H1 (cell line): ENCODE results near the gene SFMBT2. TPM values are rescaled to one million over a fixed set of nuclear protein-coding genes. Genes with fewer than 3 reads are reported as not detected.

ENCODE experiments used
- CTCF ChIA-PET: fragments of 300-600 bp; sonication (Branson Sonifier 250); formaldehyde crosslinking; loops from one replicate; lab custom pipeline; 2021; ENCODE audit not compliant: partially characterized antibody; lab: Charles Lee
- POLR2A ChIA-PET: fragments of 300-600 bp; sonication (Branson Sonifier 250); formaldehyde crosslinking; loops from one replicate; lab custom pipeline; 2021; ENCODE audit warnings: inconsistent platforms; ENCODE audit not compliant: partially characterized antibody; lab: Charles Lee
- DNase-seq, 2 experiments: peaks; one replicate each; pipeline versions ENCODE4 v3.0.0 to v3.0.0-alpha.2; 2010 to 2022; ENCODE audit warnings: low spot score in 2 of 2, low read depth in 1 of 2, mixed read lengths in 1 of 2
- FAIRE-seq: peaks from 2 replicates; lab custom pipeline; 2011; peaks lifted over from hg19 to GRCh38; lab: Jason Lieb, UNC
- H2AFZ ChIP-seq: 2 replicates; pipeline ENCODE4 v1.8.1; 2012; ENCODE audit warnings: low read length, inconsistent platforms
- H2AK5ac ChIP-seq: 2 replicates; pipeline ENCODE4 v1.6.1; 2013; ENCODE audit warnings: low read depth, low read length
- H2BK120ac ChIP-seq: replicated peaks from 2 replicates; pipeline ENCODE3; 2013; ENCODE audit warnings: low read depth, low read length, inconsistent platforms
- H2BK12ac ChIP-seq: 2 replicates; pipeline ENCODE4 v1.6.1; 2013; ENCODE audit warnings: low read depth, low read length
- H2BK15ac ChIP-seq: 2 replicates; pipeline ENCODE4 v1.6.1; 2013; ENCODE audit warnings: low read length
- H2BK20ac ChIP-seq: 2 replicates; pipeline ENCODE4 v1.6.1; 2013; ENCODE audit warnings: low read length
- H2BK5ac ChIP-seq: 2 replicates; pipeline ENCODE4 v1.6.1; 2013; ENCODE audit warnings: low read depth, low read length
- H3K14ac ChIP-seq: 2 replicates; pipeline ENCODE4 v1.6.1; 2013; ENCODE audit warnings: inconsistent platforms; ENCODE audit not compliant: insufficient read length
- H3K18ac ChIP-seq: 2 replicates; pipeline ENCODE4 v1.6.1; 2013; ENCODE audit warnings: low read length; ENCODE audit errors: extremely low read depth
- H3K23ac ChIP-seq: 2 replicates; pipeline ENCODE4 v1.6.1; 2013; ENCODE audit warnings: inconsistent platforms; ENCODE audit not compliant: insufficient read length
- H3K23me2 ChIP-seq: 2 replicates; pipeline ENCODE4 v1.6.1; 2013; ENCODE audit warnings: low read depth, low read length
- H3K27ac ChIP-seq: 2 replicates; pipeline ENCODE4 v1.6.1; 2011; ENCODE audit warnings: low read depth, low read length, inconsistent platforms
- H3K27me3 ChIP-seq, 4 experiments: replicated peaks in 1 of 4; 1 replicate in 1 of 4; 2 replicates in 3 of 4; pipeline versions ENCODE4 v1.6.1 to v1.8.1; 2011 to 2013; ENCODE audit warnings: low read length in 3 of 4, mild to moderate bottlenecking in 3 of 4, inconsistent platforms in 2 of 4, mixed read lengths in 2 of 4, moderate library complexity in 1 of 4; ENCODE audit not compliant: control insufficient read depth in 3 of 4, insufficient read depth in 3 of 4; ENCODE audit errors: extremely low read depth in 1 of 4
- H3K36me3 ChIP-seq, 4 experiments: 2 replicates each; pipeline versions ENCODE4 v1.6.1 to v1.8.1; 2011 to 2013; ENCODE audit warnings: mild to moderate bottlenecking in 4 of 4, low read length in 3 of 4, moderate library complexity in 2 of 4, control low read depth in 1 of 4, inconsistent platforms in 1 of 4; ENCODE audit not compliant: insufficient read depth in 4 of 4, control insufficient read depth in 2 of 4
- H3K4ac ChIP-seq: replicated peaks from 2 replicates; pipeline ENCODE3; 2013; ENCODE audit warnings: low read length, low read depth, mixed read lengths, inconsistent platforms; ENCODE audit not compliant: insufficient read length
- H3K4me1 ChIP-seq, 4 experiments: replicated peaks in 1 of 4; 1 replicate in 1 of 4; 2 replicates in 3 of 4; pipeline versions ENCODE4 v1.6.1 to v1.8.1; 2011 to 2013; ENCODE audit warnings: low read length in 3 of 4, inconsistent platforms in 2 of 4, mixed read lengths in 1 of 4; ENCODE audit not compliant: insufficient read depth in 4 of 4, control insufficient read depth in 3 of 4
- H3K4me2 ChIP-seq, 2 experiments: 2 replicates each; pipeline versions ENCODE4 v1.6.1 to v1.8.1; 2011 to 2013; ENCODE audit warnings: low read depth in 2 of 2, low read length in 2 of 2, control low read depth in 1 of 2, inconsistent platforms in 1 of 2, mild to moderate bottlenecking in 1 of 2; ENCODE audit not compliant: insufficient read depth in 1 of 2
- H3K4me3 ChIP-seq, 4 experiments: fragments of 200-600, 300-600 bp in 1 of 4; sonication (generic), shearing (Covaris generic), sonication (Bioruptor Twin) in 1 of 4; 2 replicates each; pipeline versions ENCODE4 v1.5.1 to v1.8.1; 2011 to 2016; ENCODE audit warnings: low read length in 4 of 4, low read depth in 3 of 4, control low read depth in 2 of 4, inconsistent platforms in 2 of 4, mild to moderate bottlenecking in 2 of 4, mixed read lengths in 1 of 4, moderate library complexity in 1 of 4; ENCODE audit not compliant: insufficient read depth in 2 of 4; ENCODE audit errors: extremely low read depth in 1 of 4
- H3K56ac ChIP-seq: replicated peaks from 2 replicates; pipeline ENCODE3; 2013; ENCODE audit warnings: low read depth, mild to moderate bottlenecking, mixed read lengths, low read length, inconsistent platforms; ENCODE audit not compliant: insufficient read length
- H3K79me1 ChIP-seq: 2 replicates; pipeline ENCODE4 v1.6.1; 2013; ENCODE audit warnings: low read depth, low read length, control low read depth
- H3K79me2 ChIP-seq, 2 experiments: 2 replicates each; pipeline versions ENCODE4 v1.6.1 to v1.8.1; 2012 to 2013; ENCODE audit warnings: low read length in 2 of 2, mild to moderate bottlenecking in 2 of 2, inconsistent platforms in 1 of 2; ENCODE audit not compliant: insufficient read depth in 2 of 2, control insufficient read depth in 1 of 2
- H3K9ac ChIP-seq, 4 experiments: replicated peaks in 1 of 4; 1 replicate in 1 of 4; 2 replicates in 3 of 4; pipeline versions ENCODE4 v1.6.1 to v1.8.1; 2011 to 2013; ENCODE audit warnings: low read depth in 3 of 4, low read length in 3 of 4, control low read depth in 2 of 4, mild to moderate bottlenecking in 2 of 4, moderate library complexity in 2 of 4, inconsistent platforms in 1 of 4; ENCODE audit errors: extremely low read depth in 1 of 4
- H3K9me3 ChIP-seq, 2 experiments: 2 replicates each; pipeline versions ENCODE4 v1.6.1 to v1.8.1; 2012 to 2013; ENCODE audit warnings: mild to moderate bottlenecking in 2 of 2, moderate library complexity in 2 of 2, control low read depth in 1 of 2, inconsistent platforms in 1 of 2, low read depth in 1 of 2, low read length in 1 of 2, mixed read lengths in 1 of 2; ENCODE audit not compliant: insufficient read depth in 2 of 2
- H4K20me1 ChIP-seq, 2 experiments: replicated peaks in 1 of 2; 2 replicates each; pipeline versions ENCODE3 to v1.8.1; 2011 to 2013; ENCODE audit warnings: inconsistent platforms in 2 of 2, low read length in 2 of 2, mild to moderate bottlenecking in 1 of 2; ENCODE audit not compliant: insufficient read depth in 2 of 2, control insufficient read depth in 1 of 2
- H4K5ac ChIP-seq: 2 replicates; pipeline ENCODE4 v1.6.1; 2013; ENCODE audit warnings: low read length, low read depth, mixed read lengths, inconsistent platforms; ENCODE audit not compliant: insufficient read length
- H4K8ac ChIP-seq: 2 replicates; pipeline ENCODE4 v1.8.0; 2013; ENCODE audit warnings: mild to moderate bottlenecking, moderate library complexity, low read length, inconsistent platforms; ENCODE audit not compliant: insufficient read depth; ENCODE audit errors: extremely low read depth
- H4K91ac ChIP-seq: replicated peaks from 2 replicates; pipeline ENCODE3; 2013; ENCODE audit warnings: low read length, mixed read lengths, inconsistent platforms; ENCODE audit not compliant: insufficient read length
- NRF1 ChIP-seq: IDR thresholded peaks from 2 replicates; pipeline ENCODE4 v1.6.1; 2011; ENCODE audit warnings: mild to moderate bottlenecking, low read depth, low read length, improper control_type of control experiment
- WGBS, 2 experiments: shearing (Covaris generic) in 1 of 2; methylation state at CpG; one replicate each; pipeline versions ENCODE4 v1.1.6 to v1.1.7; 2013 to 2015; ENCODE audit warnings: low lambda C conversion rate in 2 of 2, mixed read lengths in 2 of 2, inconsistent platforms in 1 of 2, low coverage in 1 of 2, missing lambda C conversion rate in 1 of 2; ENCODE audit not compliant: insufficient replicate concordance in 2 of 2, insufficient coverage in 1 of 2, insufficient read length in 1 of 2; ENCODE audit errors: extremely low coverage in 1 of 2, missing lambda C conversion rate in 1 of 2; 5-methylcytosine and 5-hydroxymethylcytosine counted together
- polyA plus RNA-seq, 7 experiments: library from polyadenylated mRNA; depleted of rRNA in 3 of 7; stranded (reverse) in 5 of 7; unstranded in 2 of 7; fragments of >200 nt in 5 of 7; fragments of 200-250 nt in 2 of 7; gene quantifications; 1 replicate in 5 of 7; 2 replicates in 1 of 7; 4 replicates in 1 of 7; pipeline versions ENCODE4 v1.2.1 to v1.2.3, GENCODE V29; 2011 to 2013; ENCODE audit warnings: missing spikeins in 2 of 7, mixed read lengths in 2 of 7
- total RNA-seq: library from RNA; stranded (reverse); fragmentation: NEBNext Ultra II Directional; extraction: Animal tissue kit (Norgen Biotek cat#: 25700); gene quantifications from 2 replicates; pipeline ENCODE4 v1.2.1, GENCODE V29; 2021

Gene SFMBT2
- total and polyA plus RNA-seq, 2 of the 8 experiments (the other 6 are each of a cell fraction or from before 2014, with no cell fraction given): 2.9 to 11.0 TPM

DNA sequence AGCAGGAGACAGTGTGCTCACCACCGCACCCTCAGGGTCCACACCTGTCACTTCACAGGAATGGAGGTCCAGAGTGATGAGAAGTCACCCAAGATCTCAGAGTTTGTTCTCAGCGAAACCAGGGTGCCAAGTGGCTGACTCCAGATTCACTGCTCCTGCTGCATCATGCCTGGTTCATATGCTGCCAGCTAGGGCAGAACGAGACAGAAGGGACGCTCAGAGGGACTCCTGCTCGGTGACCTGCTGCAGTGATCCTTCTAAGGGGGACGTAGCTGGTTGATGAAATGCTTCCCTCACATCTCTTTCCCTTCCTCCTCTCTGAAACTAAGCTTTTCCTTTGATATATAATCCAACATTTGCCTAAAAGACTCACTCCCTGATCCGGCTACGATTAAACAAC is 248.5 kb downstream of the SFMBT2 start:
- no peak overlapping the region for H2BK15ac ChIP-seq
- no peak overlapping the region for H2AK5ac ChIP-seq
- no peak overlapping the region for H3K18ac ChIP-seq
- no peak overlapping the region for H3K27ac ChIP-seq
- H3K56ac ChIP-seq: no peak overlapping the region
- H2BK12ac ChIP-seq: no peak overlapping the region
- H4K91ac ChIP-seq: no peak overlapping the region
- ChIA-PET CTCF (interaction anchor here (1.0 to 2.2 kb wide), 2 partner anchors 9 to 12 kb away, joined by 3 to 6 read pairs; no protein-coding TSS in a partner anchor), POLR2A (no interaction called here)
- H2BK120ac ChIP-seq: no peak overlapping the region
- FAIRE-seq (no peak), DNase-seq (no peak)
- H2BK20ac ChIP-seq: no peak overlapping the region
- H3K9me3 ChIP-seq: no peaks in the 10 kb centered on the region
- no peak overlapping the region for H3K4ac ChIP-seq
- H4K8ac ChIP-seq: no peak overlapping the region
- no peaks in the 10 kb centered on the region for H3K23me2 ChIP-seq
- H3K36me3 ChIP-seq: peaks cover 0 to 8% (median 0%) of the 10 kb centered on the region in 4 experiments; a peak in 4 of 8 replicates
- H3K9ac ChIP-seq: no peak overlapping the region
- no peak overlapping the region for H3K4me3 ChIP-seq
- TF ChIP-seq NRF1: no peak
- TF ChIP-seq, all 59 proteins: peak for 0
- Histone ChIP-seq H3K4me2 (no peak overlapping the region), H3K14ac (no peak overlapping the region), H4K5ac (no peak overlapping the region), H3K79me1 (no peaks in the 10 kb centered on the region), H3K79me2 (no peaks in the 10 kb centered on the region), H4K20me1 (peaks cover 0 to 2% of the 10 kb centered on the region in 2 experiments), H2AFZ (no peak overlapping the region), H3K27me3 (no peaks in the 10 kb centered on the region), H3K4me1 (no peaks in the 10 kb centered on the region), H2BK5ac (no peak overlapping the region), H3K23ac (no peak overlapping the region)
- 93% methylated on average over 8 of the region's 8 CpGs; no CpG with 5 or more reads in 1 of the 2 experiments for WGBS, 2 experiments
